SK-N-SH (cell line): Measurements from ENCODE around the gene TMEM255B. TPM values are rescaled to one million over a fixed set of nuclear protein-coding genes. Genes with fewer than 3 reads are reported as not detected.
A peak's percentile ranks its signal among the peaks of the same experiment; 100 is the strongest.

Source experiments
- CTCF ChIA-PET: fragments of 300-600, 350-600 bp; formaldehyde crosslinking; extraction: SDS; loops from one replicate; lab custom pipeline; 2021; lab: Yijun Ruan, JAX
- POLR2A ChIA-PET: fragments of 350-600 bp; sonication (Branson Sonifier 250); formaldehyde crosslinking; extraction: SDS; loops from one replicate; lab custom pipeline; 2020; ENCODE audit warnings: antibody characterized with exemption, inconsistent platforms; lab: Yijun Ruan, JAX
- DNase-seq: peaks from one replicate; pipeline ENCODE4 v3.0.0; 2012
- H2AFZ ChIP-seq: fragments of 200-600 bp; sonication (generic); 2 replicates; pipeline ENCODE4 v1.8.1; 2016; ENCODE audit warnings: antibody characterized with exemption, mild to moderate bottlenecking, low read depth
- H3F3A ChIP-seq: fragments of 200-600 bp; sonication (generic); replicated peaks from 2 replicates; pipeline ENCODE3; 2016; ENCODE audit warnings: antibody characterized with exemption, mild to moderate bottlenecking; ENCODE audit not compliant: insufficient read depth
- H3K27ac ChIP-seq, 2 experiments: fragments of 200-500 bp in 1 of 2; fragments of 200-600 bp in 1 of 2; sonication (Bioruptor generic) in 1 of 2; sonication (generic), shearing (Covaris generic) in 1 of 2; 2 replicates each; pipeline versions ENCODE4 v1.5.1 to v1.6.1; 2014 to 2016; ENCODE audit warnings: low read depth in 2 of 2, inconsistent platforms in 1 of 2, low read length in 1 of 2, mild to moderate bottlenecking in 1 of 2, mixed read lengths in 1 of 2
- H3K27me3 ChIP-seq: fragments of 200-600 bp; sonication (generic), shearing (Covaris generic); 2 replicates; pipeline ENCODE4 v1.6.1; 2016; ENCODE audit warnings: mixed run types; ENCODE audit not compliant: insufficient read depth
- H3K36me3 ChIP-seq, 2 experiments: fragments of 200-500 bp in 1 of 2; fragments of 200-600 bp in 1 of 2; sonication (Bioruptor generic) in 1 of 2; sonication (generic) in 1 of 2; replicated peaks in 1 of 2; 2 replicates each; pipeline versions ENCODE3 to v1.5.1; 2014 to 2016; ENCODE audit warnings: low read length in 1 of 2, mild to moderate bottlenecking in 1 of 2; ENCODE audit not compliant: insufficient read depth in 2 of 2, control insufficient read depth in 1 of 2
- H3K4me1 ChIP-seq, 2 experiments: fragments of 200-500 bp in 1 of 2; fragments of 200-600 bp in 1 of 2; sonication (Bioruptor generic) in 1 of 2; sonication (generic), shearing (Covaris generic) in 1 of 2; 2 replicates each; pipeline versions ENCODE4 v1.5.1 to v1.6.1; 2014 to 2016; ENCODE audit warnings: low read depth in 1 of 2, low read length in 1 of 2, mixed run types in 1 of 2; ENCODE audit not compliant: insufficient read depth in 2 of 2, control insufficient read depth in 1 of 2
- H3K4me2 ChIP-seq: fragments of 200-600 bp; sonication (generic), shearing (Covaris generic); 2 replicates; pipeline ENCODE4 v1.6.1; 2017; ENCODE audit warnings: mixed run types
- H3K4me3 ChIP-seq, 2 experiments: fragments of 200-500 bp in 1 of 2; fragments of 200-600 bp in 1 of 2; sonication (Bioruptor generic) in 1 of 2; sonication (generic), shearing (Covaris generic) in 1 of 2; 2 replicates each; pipeline versions ENCODE4 v1.5.1 to v1.8.1; 2014 to 2016; ENCODE audit warnings: low read depth in 2 of 2, inconsistent platforms in 1 of 2, low read length in 1 of 2, mild to moderate bottlenecking in 1 of 2, mixed read lengths in 1 of 2, moderate library complexity in 1 of 2
- H3K79me2 ChIP-seq: fragments of 200-600 bp; sonication (generic); 2 replicates; pipeline ENCODE4 v1.8.1; 2017; ENCODE audit warnings: mild to moderate bottlenecking; ENCODE audit not compliant: insufficient read depth
- H3K9ac ChIP-seq: fragments of 200-600 bp; sonication (generic); 2 replicates; pipeline ENCODE4 v1.6.1; 2017; ENCODE audit warnings: mixed run types
- H3K9me2 ChIP-seq: fragments of 200-600 bp; sonication (generic); 2 replicates; pipeline ENCODE4 v1.6.1; 2017; ENCODE audit warnings: mixed run types
- H3K9me3 ChIP-seq: fragments of 200-600 bp; sonication (generic); 2 replicates; pipeline ENCODE4 v1.6.1; 2017; ENCODE audit warnings: mixed run types, mild to moderate bottlenecking, moderate library complexity
- H4K20me1 ChIP-seq: fragments of 200-600 bp; sonication (generic); 2 replicates; pipeline ENCODE4 v1.6.1; 2017; ENCODE audit warnings: mild to moderate bottlenecking, mixed run types; ENCODE audit not compliant: insufficient read depth
- CTCF ChIP-seq: fragments of 200-600 bp; sonication (generic); IDR thresholded peaks from 2 replicates; pipeline ENCODE4 v1.6.1; 2017; ENCODE audit warnings: antibody characterized with exemption, mild to moderate bottlenecking, moderate library complexity
- EP300 ChIP-seq, 2 experiments: IDR thresholded peaks; 2 replicates each; pipeline versions ENCODE4 v1.4.0 to v1.6.1; 2012; ENCODE audit warnings: borderline replicate concordance in 1 of 2, low read depth in 1 of 2, low read length in 1 of 2
- FOXM1 ChIP-seq: IDR thresholded peaks from 2 replicates; pipeline ENCODE4 v1.4.0; 2012; ENCODE audit warnings: low read depth, mild to moderate bottlenecking
- MEF2A ChIP-seq: IDR thresholded peaks from 2 replicates; pipeline ENCODE4 v1.4.0; 2012; ENCODE audit warnings: low read depth, borderline replicate concordance
- NRF1 ChIP-seq: IDR thresholded peaks from 2 replicates; pipeline ENCODE4 v1.6.1; 2012; ENCODE audit warnings: low read depth, mild to moderate bottlenecking, low read length
- RAD21 ChIP-seq: IDR thresholded peaks from 2 replicates; pipeline ENCODE4 v1.6.1; 2012; ENCODE audit warnings: mild to moderate bottlenecking, low read length
- SIN3A ChIP-seq: IDR thresholded peaks from 2 replicates; pipeline ENCODE4 v1.6.1; 2012; ENCODE audit warnings: low read depth, mild to moderate bottlenecking, low read length, moderate library complexity, borderline replicate concordance
- TEAD4 ChIP-seq: IDR thresholded peaks from 2 replicates; pipeline ENCODE4 v1.4.0; 2012; ENCODE audit warnings: mild to moderate bottlenecking, borderline replicate concordance; ENCODE audit not compliant: insufficient read depth
- USF2 ChIP-seq: fragments of 150-350 bp; IDR thresholded peaks from 2 replicates; pipeline ENCODE4 v1.6.1; 2017; ENCODE audit warnings: antibody characterized with exemption, low read length, low read depth, borderline replicate concordance
- WGBS: methylation state at CpG from one replicate; pipeline ENCODE4 v1.1.6; 2017; ENCODE audit warnings: low lambda C conversion rate; 5-methylcytosine and 5-hydroxymethylcytosine counted together
- polyA plus RNA-seq, 3 experiments: library from polyadenylated mRNA; depleted of rRNA; stranded (reverse); fragments of >200 nt; gene quantifications; 2 replicates each; pipeline ENCODE4 v1.2.3, GENCODE V29; 2012
- TF ChIP-seq, protein P1 (sequence below): IDR thresholded peaks from 2 replicates; pipeline ENCODE4 v1.4.0; 2012; ENCODE audit warnings: low read depth, borderline replicate concordance

Gene TMEM255B
- polyA plus RNA-seq, 1 of the 3 experiments (the other 2 are of a cell fraction), result 14.8 TPM

- H3K79me2 ChIP-seq, result no peaks in the 10 kb centered on the region; the same call in 1 of the 2 replicates
- H2AFZ ChIP-seq, result no peak overlapping the region
- peak overlapping the region in 1 of 2 experiments; percentile 98; a peak in 1 of 4 replicates for H3K27ac ChIP-seq
- H3K27me3 ChIP-seq, result no peaks in the 10 kb centered on the region
- POLR2A ChIA-PET, result interaction anchor here (2.5 kb wide), 1 partner anchor 18 kb away, joined by 8 read pairs; no protein-coding TSS in a partner anchor
- H3K9me2 ChIP-seq, result no peaks in the 10 kb centered on the region
- H3K9me3 ChIP-seq, result no peaks in the 10 kb centered on the region
- TF ChIP-seq, protein P1, sequence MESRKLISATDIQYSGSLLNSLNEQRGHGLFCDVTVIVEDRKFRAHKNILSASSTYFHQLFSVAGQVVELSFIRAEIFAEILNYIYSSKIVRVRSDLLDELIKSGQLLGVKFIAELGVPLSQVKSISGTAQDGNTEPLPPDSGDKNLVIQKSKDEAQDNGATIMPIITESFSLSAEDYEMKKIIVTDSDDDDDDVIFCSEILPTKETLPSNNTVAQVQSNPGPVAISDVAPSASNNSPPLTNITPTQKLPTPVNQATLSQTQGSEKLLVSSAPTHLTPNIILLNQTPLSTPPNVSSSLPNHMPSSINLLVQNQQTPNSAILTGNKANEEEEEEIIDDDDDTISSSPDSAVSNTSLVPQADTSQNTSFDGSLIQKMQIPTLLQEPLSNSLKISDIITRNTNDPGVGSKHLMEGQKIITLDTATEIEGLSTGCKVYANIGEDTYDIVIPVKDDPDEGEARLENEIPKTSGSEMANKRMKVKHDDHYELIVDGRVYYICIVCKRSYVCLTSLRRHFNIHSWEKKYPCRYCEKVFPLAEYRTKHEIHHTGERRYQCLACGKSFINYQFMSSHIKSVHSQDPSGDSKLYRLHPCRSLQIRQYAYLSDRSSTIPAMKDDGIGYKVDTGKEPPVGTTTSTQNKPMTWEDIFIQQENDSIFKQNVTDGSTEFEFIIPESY, result no peak
- TF ChIP-seq USF2 (no peak), SIN3A (no peak), EP300 (IDR thresholded peaks at IDR 0.05; ENCODE audit: borderline replicate concordance in 1 of 2, low read depth in 1 of 2, low read length in 1 of 2) (no peak), TEAD4 (no peak), RAD21 (no peak), NRF1 (no peak), FOXM1 (no peak), MEF2A (no peak), CTCF (no peak)
- 98% methylated on average over 6 of the region's 13 CpGs for WGBS
- no peak for DNase-seq
- peaks cover 0 to 17% of the 10 kb centered on the region in 2 experiments for H3K36me3 ChIP-seq
- peaks cover 38% of the 10 kb centered on the region for H3F3A ChIP-seq
- H4K20me1 ChIP-seq, result no peaks in the 10 kb centered on the region
- H3K4me1 ChIP-seq, result peaks cover 30 to 44% of the 10 kb centered on the region in 2 experiments; a peak in 3 of 4 replicates
- no peak overlapping the region for H3K4me2 ChIP-seq
- no peak overlapping the region for H3K4me3 ChIP-seq
- H3K9ac ChIP-seq, result no peak overlapping the region
- CTCF ChIA-PET, result interaction anchor here (0.6 to 3.6 kb wide), 10 partner anchors 20 to 409 kb away, joined by 3 to 15 read pairs (median 4); partner anchors contain the start of genes GAS6 and RASA3
These were observed 60.3 kb downstream of the TMEM255B start for GRCh38 chr13:113819341-113819730.
